Activated T-helper 1 cell treated with anti-CD3 and anti-CD28 coated beads, Interleukin-12 subunit alpha, Interleukin-12 subunit beta, Interleukin-2, Interleukin-4 antibody, amounts not matched to agents 30 ng/mL and 10 ng/mL and 1 ng/mL, durations not matched to agents 14 hours and 24 hours and 36 hours (primary cell): ENCODE measurements around the gene PLPP7. TPM values are rescaled to one million over a fixed set of nuclear protein-coding genes. Genes with fewer than 3 reads are reported as not detected.
"Not testable (repeated sequence)": the region's sequence is repeated elsewhere in the genome, so short reads cannot be mapped to it uniquely, and the experiment has no call there.

ENCODE experiments used
- DNase-seq: peaks from one replicate; pipeline ENCODE4 v3.0.0; 2021; ENCODE audit warnings: low spot score
- H3K27ac Mint-ChIP-seq: one replicate; pipeline ENCODE4 v1.8.0; 2021; ENCODE audit warnings: mild to moderate bottlenecking, mixed read lengths
- H3K27me3 Mint-ChIP-seq: one replicate; pipeline ENCODE4 v1.8.0; 2022; ENCODE audit warnings: mild to moderate bottlenecking, moderate library complexity, mixed read lengths; ENCODE audit not compliant: insufficient read depth
- H3K36me3 Mint-ChIP-seq: one replicate; pipeline ENCODE4 v1.8.0; 2021; ENCODE audit warnings: low read depth, mixed read lengths
- H3K4me1 Mint-ChIP-seq: one replicate; pipeline ENCODE4 v1.8.0; 2021; ENCODE audit warnings: low read depth, mixed read lengths
- H3K4me3 Mint-ChIP-seq: one replicate; pipeline ENCODE4 v1.8.0; 2021; ENCODE audit warnings: mild to moderate bottlenecking, moderate library complexity, mixed read lengths
- H3K9me3 Mint-ChIP-seq: one replicate; pipeline ENCODE4 v1.8.0; 2021; ENCODE audit warnings: mixed read lengths
- intact Hi-C: fragments of 100-400 bp; cut with micrococcal nuclease; formaldehyde crosslinking; loops from one replicate; pipeline ENCODE4 v1.15.1; 2024
- total RNA-seq: library from RNA; stranded (reverse); gene quantifications from 2 replicates; pipeline ENCODE4 v1.2.3, GENCODE V29; 2022

The PLPP7 gene
- total RNA-seq = 0.10 TPM in 1 of 2 replicates, not detected in the other

GRCh38 chr9:131289301-131290035, at the start of gene PLPP7:
Gene PLPP7 (plus strand): TSS chr9:131289723. CDS start chr9:131289998, 275 bp downstream.
- intact Hi-C loops = no loop called here
- no peak within 1 kb of the TSS for H3K27ac Mint-ChIP-seq
- peaks cover 3% of the 10 kb centered on the region for H3K27me3 Mint-ChIP-seq
- H3K9me3 Mint-ChIP-seq = no peaks in the 10 kb centered on the region
- no peak within 1 kb of the TSS for H3K4me3 Mint-ChIP-seq
- no peak for DNase-seq
- H3K4me1 Mint-ChIP-seq = no peaks in the 10 kb centered on the region
- no peaks in the 10 kb centered on the region for H3K36me3 Mint-ChIP-seq

- intact Hi-C loops = no loop called here
- no peak for DNase-seq
- Mint-ChIP-seq H3K9me3 (peaks cover 4% of the 10 kb centered on the region), H3K27me3 (no peaks in the 10 kb centered on the region), H3K27ac (no peak overlapping the region), H3K4me1 (peaks cover 20% of the 10 kb centered on the region), H3K36me3 (peaks cover 11% of the 10 kb centered on the region), H3K4me3 (no peak overlapping the region)
These were observed 49.2 kb upstream of the PLPP7 start for GRCh38 chr9:131240047-131240921.

GRCh38 chr9:131244331-131244730, 45.2 kb upstream of the PLPP7 start:
- H3K4me1 Mint-ChIP-seq, intact Hi-C loops, DNase-seq, H3K36me3 Mint-ChIP-seq, H3K27me3 Mint-ChIP-seq, H3K4me3 Mint-ChIP-seq, H3K9me3 Mint-ChIP-seq, H3K27ac Mint-ChIP-seq: not testable (repeated sequence)

- intact Hi-C loops = no loop called here
- no peak for DNase-seq
- Mint-ChIP-seq H3K36me3 (peaks cover 4% of the 10 kb centered on the region), H3K4me1 (no peaks in the 10 kb centered on the region), H3K4me3 (no peak overlapping the region), H3K9me3 (peaks cover 4% of the 10 kb centered on the region), H3K27ac (no peak overlapping the region), H3K27me3 (peaks cover 3% of the 10 kb centered on the region)
These were observed 42.9 kb upstream of the PLPP7 start for GRCh38 chr9:131246618-131247017.

GRCh38 chr9:131252120-131252519, 37.4 kb upstream of the PLPP7 start:
- Mint-ChIP-seq H3K27me3 (no peaks in the 10 kb centered on the region), H3K9me3 (no peaks in the 10 kb centered on the region), H3K4me1 (peaks cover 35% of the 10 kb centered on the region), H3K27ac (no peak overlapping the region), H3K4me3 (peak overlapping the region; percentile 30), H3K36me3 (no peaks in the 10 kb centered on the region)
- intact Hi-C loops = loop anchor here (1.0 to 5.0 kb wide), 5 partner anchors 14 to 145 kb away; partner anchors contain the start of gene NUP214
- DNase-seq = no peak

GRCh38 chr9:131253891-131254491, 35.5 kb upstream of the PLPP7 start:
- Mint-ChIP-seq H3K4me3 (no peak overlapping the region), H3K27ac (peak overlapping the region; percentile 29), H3K27me3 (no peaks in the 10 kb centered on the region), H3K36me3 (no peaks in the 10 kb centered on the region), H3K4me1 (peaks cover 46% of the 10 kb centered on the region), H3K9me3 (no peaks in the 10 kb centered on the region)
- no peak for DNase-seq
- intact Hi-C loops = loop anchor here (5.0 kb wide), 2 partner anchors 127 to 143 kb away; partner anchors contain the start of gene NUP214

- Mint-ChIP-seq H3K4me3 (no peak overlapping the region), H3K4me1 (peaks cover 46% of the 10 kb centered on the region), H3K36me3 (no peaks in the 10 kb centered on the region), H3K9me3 (no peaks in the 10 kb centered on the region), H3K27ac (peak overlapping the region; percentile 99), H3K27me3 (no peaks in the 10 kb centered on the region)
- intact Hi-C loops = loop anchor here (5.0 kb wide), 3 partner anchors 127 to 1098 kb away; partner anchors contain the start of genes NUP214 and SETX
- DNase-seq = no peak
These were observed 34.9 kb upstream of the PLPP7 start for GRCh38 chr9:131254626-131255025.

GRCh38 chr9:131255676-131256197, 33.8 kb upstream of the PLPP7 start:
- Mint-ChIP-seq H3K4me3 (peak overlapping the region; percentile 84), H3K36me3 (peaks cover 8% of the 10 kb centered on the region), H3K4me1 (peaks cover 53% of the 10 kb centered on the region)

GRCh38 chr9:131257266-131258025, 32.1 kb upstream of the PLPP7 start:
- DNase-seq = no peak
- peaks cover 54% of the 10 kb centered on the region for H3K4me1 Mint-ChIP-seq
- no peaks in the 10 kb centered on the region for H3K9me3 Mint-ChIP-seq
- intact Hi-C loops = loop anchor here (5.0 kb wide), 1 partner anchor 1095 kb away; the partner anchor contains the start of gene SETX
- H3K36me3 Mint-ChIP-seq = peaks cover 15% of the 10 kb centered on the region
- H3K4me3 Mint-ChIP-seq = peak overlapping the region; percentile 53
- peak overlapping the region; percentile 99 for H3K27ac Mint-ChIP-seq
- no peaks in the 10 kb centered on the region for H3K27me3 Mint-ChIP-seq

More at GRCh38 chr9:131255676-131256197, 33.8 kb upstream of the PLPP7 start:
- H3K27ac Mint-ChIP-seq = peak overlapping the region; percentile 99
- no peaks in the 10 kb centered on the region for H3K27me3 Mint-ChIP-seq
- intact Hi-C loops = loop anchor here (1.0 to 5.0 kb wide), 3 partner anchors 13 to 1097 kb away; partner anchors contain the start of gene SETX
- DNase-seq = no peak
- no peaks in the 10 kb centered on the region for H3K9me3 Mint-ChIP-seq

GRCh38 chr9:131258186-131258585, 31.3 kb upstream of the PLPP7 start:
- Mint-ChIP-seq H3K27ac (peak overlapping the region; percentile 99), H3K27me3 (no peaks in the 10 kb centered on the region), H3K4me3 (no peak overlapping the region), H3K9me3 (no peaks in the 10 kb centered on the region), H3K4me1 (peaks cover 57% of the 10 kb centered on the region), H3K36me3 (peaks cover 21% of the 10 kb centered on the region)
- DNase-seq = no peak
- intact Hi-C loops = loop anchor here (5.0 kb wide), 1 partner anchor 1094 kb away; the partner anchor contains the start of gene SETX

GRCh38 chr9:131258698-131259431, 30.7 kb upstream of the PLPP7 start:
- no peaks in the 10 kb centered on the region for H3K27me3 Mint-ChIP-seq
- DNase-seq = no peak
- no peak overlapping the region for H3K27ac Mint-ChIP-seq
- H3K4me1 Mint-ChIP-seq = peaks cover 57% of the 10 kb centered on the region
- peaks cover 23% of the 10 kb centered on the region for H3K36me3 Mint-ChIP-seq
- intact Hi-C loops = loop anchor here (5.0 kb wide), 1 partner anchor 1093 kb away; the partner anchor contains the start of gene SETX
- H3K4me3 Mint-ChIP-seq = no peak overlapping the region
- no peaks in the 10 kb centered on the region for H3K9me3 Mint-ChIP-seq
